K562 (cell line): ENCODE measurements around the gene DYNLT4. TPM values are rescaled to one million over a fixed set of nuclear protein-coding genes. Genes with fewer than 3 reads are reported as not detected.

ENCODE experiments used
- ARID3B ChIP-seq: fragments of 250-450 bp; sonication (Bioruptor Pico); IDR thresholded peaks from 2 replicates; pipeline ENCODE4 v1.4.0; 2020; ENCODE audit warnings: borderline replicate concordance
- ATF6 ChIP-seq: sonication (generic); formaldehyde crosslinking; IDR thresholded peaks from 2 replicates; pipeline ENCODE4 v1.4.0; 2020; ENCODE audit warnings: mild to moderate bottlenecking, missing genetic modification reagents
- BMI1 ChIP-seq: fragments of 150-350 bp; IDR thresholded peaks from 2 replicates; pipeline ENCODE4 v1.6.1; 2014; ENCODE audit warnings: low read length
- GABPB2 ChIP-seq: fragments of 250-450 bp; sonication (Bioruptor Pico); conservative IDR thresholded peaks from 2 replicates; pipeline ENCODE4 v1.5.1; 2021; ENCODE audit warnings: mild to moderate bottlenecking
- GATAD2A ChIP-seq: fragments of 450-650 bp; IDR thresholded peaks from 2 replicates; pipeline ENCODE4 v1.6.1; 2017
- HCFC1 ChIP-seq: IDR thresholded peaks from 2 replicates; pipeline ENCODE4 v1.6.1; 2012; ENCODE audit warnings: low read depth, low read length, improper control_type of control experiment
- ILF3 ChIP-seq: fragments of 450-650 bp; IDR thresholded peaks from 2 replicates; pipeline ENCODE4 v1.6.1; 2018; ENCODE audit warnings: antibody characterized with exemption, mild to moderate bottlenecking, moderate library complexity, borderline replicate concordance
- KLF13 ChIP-seq: fragments of 450-650 bp; IDR thresholded peaks from 2 replicates; pipeline ENCODE4 v1.6.1; 2016; ENCODE audit warnings: missing genetic modification characterization, low read depth, mild to moderate bottlenecking, missing compliant biosample characterization, moderate library complexity, borderline replicate concordance
- MLX ChIP-seq, 2 experiments: fragments of 450-650 bp in 1 of 2; sonication (generic) in 1 of 2; formaldehyde crosslinking; conservative IDR thresholded peaks; 2 replicates each; pipeline versions ENCODE4 v1.4.0 to v1.8.1; 2020 to 2022; ENCODE audit warnings: mild to moderate bottlenecking in 1 of 2, missing genetic modification reagents in 1 of 2
- NR2C1 ChIP-seq, 2 experiments: fragments of 450-650 bp; IDR thresholded peaks; 2 replicates each; pipeline ENCODE4 v1.6.1; 2017; ENCODE audit warnings: mild to moderate bottlenecking in 2 of 2, antibody characterized with exemption in 1 of 2, inconsistent platforms in 1 of 2, missing compliant biosample characterization in 1 of 2, missing genetic modification characterization in 1 of 2
- PHB ChIP-seq: fragments of 250-450 bp; sonication (Bioruptor Pico); IDR thresholded peaks from 2 replicates; pipeline ENCODE4 v1.5.0; 2021
- POU5F1 ChIP-seq: fragments of 150-350 bp; IDR thresholded peaks from 2 replicates; pipeline ENCODE4 v1.6.1; 2014; ENCODE audit warnings: borderline replicate concordance, low read length, low read depth, mild to moderate bottlenecking; ENCODE audit not compliant: partially characterized antibody
- RAD51 ChIP-seq: fragments of 450-650 bp; IDR thresholded peaks from 2 replicates; pipeline ENCODE4 v1.7.1; 2016; ENCODE audit warnings: low read depth, mild to moderate bottlenecking, borderline replicate concordance
- ZNF277 ChIP-seq: fragments of 250-450 bp; sonication (Bioruptor Pico); IDR thresholded peaks from 2 replicates; pipeline ENCODE4 v1.8.0; 2022; ENCODE audit warnings: inconsistent platforms, mild to moderate bottlenecking, moderate library complexity, borderline replicate concordance
- ZNF398 ChIP-seq: fragments of 250-450 bp; sonication (Bioruptor Pico); IDR thresholded peaks from 2 replicates; pipeline ENCODE4 v1.8.0; 2021; ENCODE audit warnings: moderate library complexity, mild to moderate bottlenecking, inconsistent platforms
- ZNF586 ChIP-seq: fragments of 450-650 bp; formaldehyde crosslinking; conservative IDR thresholded peaks from 2 replicates; pipeline ENCODE4 v1.4.0; 2020; ENCODE audit warnings: mild to moderate bottlenecking, moderate library complexity
- ZNF75A ChIP-seq: fragments of 450-650 bp; formaldehyde crosslinking; IDR thresholded peaks from 2 replicates; pipeline ENCODE4 v1.4.0; 2020; ENCODE audit warnings: mild to moderate bottlenecking
- polyA plus RNA-seq, 8 experiments: library from polyadenylated mRNA; depleted of rRNA in 4 of 8; stranded (reverse) in 5 of 8; unstranded in 3 of 8; fragments of >200 nt; fragmentation: Nextera tagmentation in 2 of 8; fragmentation: Illumina TruSeq in 1 of 8; extraction: Ambion mirVana in 2 of 8; extraction: Trizol in 1 of 8; gene quantifications; 2 replicates each; pipeline versions ENCODE4 v1.2.1 to v1.2.3, GENCODE V29; 2011 to 2014; ENCODE audit warnings: inconsistent platforms in 1 of 8, missing spikeins in 1 of 8
- total RNA-seq, 7 experiments: library from RNA; depleted of rRNA in 6 of 7; stranded (reverse); fragments of >200 nt in 6 of 7; fragmentation: Illumina TruSeq in 2 of 7; extraction: Trizol in 2 of 7; gene quantifications; 2 replicates each; pipeline versions ENCODE4 v1.2.1 to v1.2.3, GENCODE V29; 2011 to 2021; ENCODE audit warnings: low replicate concordance in 1 of 7

The DYNLT4 gene
- total and polyA plus RNA-seq, 9 of the 15 experiments (the other 6 are each of a cell fraction or from before 2014, with no cell fraction given), result 0.29 to 0.73 TPM; not detected in 7

GRCh38 chr1:44775078-44775929 lies 31.8 kb downstream of the DYNLT4 start, which contains the start of gene RPS8 (continued):
- TF ChIP-seq ZNF277 (CRISPR knock-in tag) (no peak), POU5F1 (no peak), HCFC1 (peak; percentile 86), KLF13 (tag) (peak; percentile 98), ILF3 (peak; percentile 91; the same call in 1 of the 2 replicates), GABPB2 (CRISPR knock-in tag) (no peak; the same call in 1 of the 2 replicates), ARID3B (CRISPR knock-in tag) (no peak), ATF6 (CRISPR knock-in tag) (no peak), NR2C1 (IDR thresholded peaks at IDR 0.05) (peak; percentile 79), NR2C1 (tag; IDR thresholded peaks at IDR 0.05) (peak; percentile 74), ZNF398 (CRISPR knock-in tag) (no peak), GATAD2A (peak; percentile 91), ZNF586 (CRISPR knock-in tag) (no peak), ZNF75A (CRISPR knock-in tag) (0 out of 2 replicates have a peak, but pooled peaks have one; percentile 10), PHB (CRISPR knock-in tag) (0 out of 2 replicates have a peak, but pooled peaks have one; percentile 43), MLX (CRISPR knock-in tag; conservative IDR thresholded peaks at IDR 0.05) (0 out of 4 replicates have a peak, but pooled peaks of 1 of the 2 experiments have one; percentile 46), BMI1 (no peak), RAD51 (peak; percentile 53; the same call in 1 of the 2 replicates)
